Osteocyte (in vitro differentiated cells): ENCODE data around the gene ARGLU1. TPM values are rescaled to one million over a fixed set of nuclear protein-coding genes. Genes with fewer than 3 reads are reported as not detected.
A peak's percentile ranks its signal among the peaks of the same experiment; 100 is the strongest.
"Not testable (repeated sequence)": the region's sequence is repeated elsewhere in the genome, so short reads cannot be mapped to it uniquely, and the experiment has no call there.

Source experiments
- DNase-seq: peaks from one replicate; pipeline ENCODE4 v3.0.0; 2021; ENCODE audit warnings: mixed read lengths; ENCODE audit not compliant: unreplicated experiment; ENCODE audit errors: extremely low spot score
- H3K27ac Mint-ChIP-seq: one replicate; pipeline ENCODE4 v1.8.0; 2021; ENCODE audit warnings: mild to moderate bottlenecking, mixed read lengths; ENCODE audit not compliant: unreplicated experiment
- H3K27me3 Mint-ChIP-seq: one replicate; pipeline ENCODE4 v1.8.0; 2021; ENCODE audit warnings: mixed read lengths; ENCODE audit not compliant: unreplicated experiment
- H3K36me3 Mint-ChIP-seq: one replicate; pipeline ENCODE4 v1.8.0; 2021; ENCODE audit warnings: mixed read lengths; ENCODE audit not compliant: unreplicated experiment
- H3K4me1 Mint-ChIP-seq: one replicate; pipeline ENCODE4 v1.8.0; 2021; ENCODE audit warnings: mixed read lengths; ENCODE audit not compliant: unreplicated experiment
- H3K4me3 Mint-ChIP-seq: one replicate; pipeline ENCODE4 v1.8.0; 2021; ENCODE audit warnings: mild to moderate bottlenecking, moderate library complexity, mixed read lengths; ENCODE audit not compliant: unreplicated experiment
- H3K9me3 Mint-ChIP-seq: one replicate; pipeline ENCODE4 v1.8.0; 2021; ENCODE audit warnings: mixed read lengths; ENCODE audit not compliant: unreplicated experiment
- total RNA-seq: library from RNA; stranded (reverse); gene quantifications from 2 replicates; pipeline ENCODE4 v1.2.1, GENCODE V29; 2021
- TF ChIP-seq, protein P1 (sequence below): fragments of 200-600 bp; sonication (generic); IDR thresholded peaks from 2 replicates; pipeline ENCODE4 v1.5.0; 2021; ENCODE audit warnings: antibody characterized with exemption, mild to moderate bottlenecking, moderate library complexity

ARGLU1 gene
- total RNA-seq, 1 donor from 2014 or later, result 78.8 TPM

GRCh38 chr13:106610486-106610885, 42.5 kb upstream of the ARGLU1 start:
- H3K36me3 Mint-ChIP-seq, result no peaks in the 10 kb centered on the region
- DNase-seq, result no peak
- no peak overlapping the region for H3K4me3 Mint-ChIP-seq
- no peaks in the 10 kb centered on the region for H3K4me1 Mint-ChIP-seq
- no peak overlapping the region for H3K27ac Mint-ChIP-seq
- TF ChIP-seq, protein P1, sequence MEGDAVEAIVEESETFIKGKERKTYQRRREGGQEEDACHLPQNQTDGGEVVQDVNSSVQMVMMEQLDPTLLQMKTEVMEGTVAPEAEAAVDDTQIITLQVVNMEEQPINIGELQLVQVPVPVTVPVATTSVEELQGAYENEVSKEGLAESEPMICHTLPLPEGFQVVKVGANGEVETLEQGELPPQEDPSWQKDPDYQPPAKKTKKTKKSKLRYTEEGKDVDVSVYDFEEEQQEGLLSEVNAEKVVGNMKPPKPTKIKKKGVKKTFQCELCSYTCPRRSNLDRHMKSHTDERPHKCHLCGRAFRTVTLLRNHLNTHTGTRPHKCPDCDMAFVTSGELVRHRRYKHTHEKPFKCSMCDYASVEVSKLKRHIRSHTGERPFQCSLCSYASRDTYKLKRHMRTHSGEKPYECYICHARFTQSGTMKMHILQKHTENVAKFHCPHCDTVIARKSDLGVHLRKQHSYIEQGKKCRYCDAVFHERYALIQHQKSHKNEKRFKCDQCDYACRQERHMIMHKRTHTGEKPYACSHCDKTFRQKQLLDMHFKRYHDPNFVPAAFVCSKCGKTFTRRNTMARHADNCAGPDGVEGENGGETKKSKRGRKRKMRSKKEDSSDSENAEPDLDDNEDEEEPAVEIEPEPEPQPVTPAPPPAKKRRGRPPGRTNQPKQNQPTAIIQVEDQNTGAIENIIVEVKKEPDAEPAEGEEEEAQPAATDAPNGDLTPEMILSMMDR, result no peak
- H3K9me3 Mint-ChIP-seq, result no peaks in the 10 kb centered on the region
- H3K27me3 Mint-ChIP-seq, result peaks cover 3% of the 10 kb centered on the region

GRCh38 chr13:106609116-106609515, 41.2 kb upstream of the ARGLU1 start:
- peaks cover 3% of the 10 kb centered on the region for H3K27me3 Mint-ChIP-seq
- DNase-seq, result no peak
- TF ChIP-seq, protein P1, result no peak
- no peak overlapping the region for H3K4me3 Mint-ChIP-seq
- no peaks in the 10 kb centered on the region for H3K4me1 Mint-ChIP-seq
- H3K36me3 Mint-ChIP-seq, result no peaks in the 10 kb centered on the region
- no peaks in the 10 kb centered on the region for H3K9me3 Mint-ChIP-seq
- no peak overlapping the region for H3K27ac Mint-ChIP-seq

GRCh38 chr13:106603546-106603945, 35.6 kb upstream of the ARGLU1 start:
- H3K27me3 Mint-ChIP-seq, result peaks cover 6% of the 10 kb centered on the region
- no peak overlapping the region for H3K4me3 Mint-ChIP-seq
- H3K36me3 Mint-ChIP-seq, result peaks cover 2% of the 10 kb centered on the region
- H3K4me1 Mint-ChIP-seq, result peaks cover 24% of the 10 kb centered on the region
- no peak for DNase-seq
- H3K27ac Mint-ChIP-seq, result no peak overlapping the region
- TF ChIP-seq, protein P1, result no peak
- H3K9me3 Mint-ChIP-seq, result peaks cover 3% of the 10 kb centered on the region

- peaks cover 29% of the 10 kb centered on the region for H3K4me1 Mint-ChIP-seq
- no peak overlapping the region for H3K27ac Mint-ChIP-seq
- DNase-seq, result no peak
- H3K36me3 Mint-ChIP-seq, result peaks cover 2% of the 10 kb centered on the region
- H3K9me3 Mint-ChIP-seq, result peaks cover 3% of the 10 kb centered on the region
- TF ChIP-seq, protein P1, result no peak
- peaks cover 6% of the 10 kb centered on the region for H3K27me3 Mint-ChIP-seq
- H3K4me3 Mint-ChIP-seq, result no peak overlapping the region
Observed at GRCh38 chr13:106602178-106602577, 34.2 kb upstream of the ARGLU1 start.

DNA sequence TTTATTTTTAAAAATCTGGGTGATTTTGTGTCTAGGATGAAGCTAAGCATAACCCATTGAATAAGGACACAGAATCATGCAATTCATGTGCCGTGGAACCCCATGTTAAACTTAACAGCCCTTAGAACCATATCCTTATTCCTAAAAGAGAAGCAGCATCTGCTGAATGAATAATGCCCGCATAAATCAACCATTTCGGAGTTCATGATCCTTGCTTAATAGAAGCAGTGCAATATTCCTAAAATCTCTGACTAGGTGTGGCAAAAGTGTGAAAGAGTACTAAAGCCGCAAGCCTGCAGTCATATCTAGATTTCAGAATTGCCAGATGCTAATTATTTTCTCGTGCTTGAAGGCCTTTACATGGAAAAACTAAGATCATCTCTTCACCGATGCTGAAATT, 33.6 kb upstream of the ARGLU1 start:
- H3K27ac Mint-ChIP-seq, result no peak overlapping the region
- peaks cover 2% of the 10 kb centered on the region for H3K36me3 Mint-ChIP-seq

GRCh38 chr13:106600798-106601135, 32.8 kb upstream of the ARGLU1 start:
- Mint-ChIP-seq H3K27ac (peak overlapping the region; percentile 61), H3K4me1 (peaks cover 39% of the 10 kb centered on the region)
- not testable (repeated sequence) for H3K36me3 Mint-ChIP-seq, H3K9me3 Mint-ChIP-seq, H3K4me3 Mint-ChIP-seq, DNase-seq, H3K27me3 Mint-ChIP-seq

More for the DNA sequence above, 33.6 kb upstream of the ARGLU1 start:
- Mint-ChIP-seq H3K27me3 (peaks cover 6% of the 10 kb centered on the region), H3K4me3 (no peak overlapping the region), H3K4me1 (peaks cover 36% of the 10 kb centered on the region), H3K9me3 (peaks cover 3% of the 10 kb centered on the region)
- DNase-seq, result no peak
- TF ChIP-seq, protein P1, result no peak
